Measurements from ENCODE around the gene NRG3. TPM values are rescaled to one million over a fixed set of nuclear protein-coding genes. Genes with fewer than 3 reads are reported as not detected.
A peak's percentile ranks its signal among the peaks of the same experiment; 100 is the strongest.

NRG3 gene
- total RNA-seq, 6 experiments from 2014 or later: not detected

GRCh38 chr10:82815680-82816079, 940.7 kb downstream of the NRG3 start:
- no peak for DNase-seq
- TF ChIP-seq CTCF (IDR thresholded peaks at IDR 0.05): no peak
- no peak overlapping the region for H3K4me3 Mint-ChIP-seq
- no peak overlapping the region for H3K27ac Mint-ChIP-seq
- no peaks in the 10 kb centered on the region for H3K9me3 Mint-ChIP-seq
- H3K27me3 Mint-ChIP-seq (ENCODE audit: insufficient read depth): no peaks in the 10 kb centered on the region
- no peaks in the 10 kb centered on the region for H3K36me3 Mint-ChIP-seq (ENCODE audit: low read depth)
- H3K4me1 Mint-ChIP-seq (ENCODE audit: low read depth): peaks cover 28% of the 10 kb centered on the region

- no peak for TF ChIP-seq CTCF (IDR thresholded peaks at IDR 0.05)
- Mint-ChIP-seq H3K9me3 (peaks cover 4% of the 10 kb centered on the region; the same call in 1 of the 2 replicates), H3K27me3 (ENCODE audit: insufficient read depth) (no peaks in the 10 kb centered on the region; the same call in 1 of the 2 replicates), H3K4me1 (ENCODE audit: low read depth) (peaks cover 27% of the 10 kb centered on the region), H3K36me3 (ENCODE audit: low read depth) (no peaks in the 10 kb centered on the region), H3K27ac (no peak overlapping the region), H3K4me3 (no peak overlapping the region)
- DNase-seq: no peak
Measured at GRCh38 chr10:82817676-82818422, 942.9 kb downstream of the NRG3 start.

- no peak for DNase-seq
- H3K4me1 Mint-ChIP-seq (ENCODE audit: low read depth): peaks cover 19% of the 10 kb centered on the region
- no peak for TF ChIP-seq CTCF (IDR thresholded peaks at IDR 0.05)
- H3K4me3 Mint-ChIP-seq: no peak overlapping the region
- H3K9me3 Mint-ChIP-seq: peaks cover 4% of the 10 kb centered on the region; the same call in 1 of the 2 replicates
- no peaks in the 10 kb centered on the region; the same call in 1 of the 2 replicates for H3K27me3 Mint-ChIP-seq (ENCODE audit: insufficient read depth)
- no peaks in the 10 kb centered on the region for H3K36me3 Mint-ChIP-seq (ENCODE audit: low read depth)
- H3K27ac Mint-ChIP-seq: no peak overlapping the region
Measured at GRCh38 chr10:82821043-82821442, 946.0 kb downstream of the NRG3 start.

GRCh38 chr10:82826132-82826531, 951.1 kb downstream of the NRG3 start:
- peak; percentile 97 for DNase-seq
- TF ChIP-seq CTCF (IDR thresholded peaks at IDR 0.05): no peak
- Mint-ChIP-seq H3K27me3 (ENCODE audit: insufficient read depth) (no peaks in the 10 kb centered on the region; the same call in 1 of the 2 replicates), H3K9me3 (peaks cover 2% of the 10 kb centered on the region; the same call in 1 of the 2 replicates), H3K36me3 (ENCODE audit: low read depth) (no peaks in the 10 kb centered on the region), H3K27ac (peak overlapping the region; percentile 85), H3K4me3 (peak overlapping the region; percentile 61), H3K4me1 (ENCODE audit: low read depth) (peaks cover 47% of the 10 kb centered on the region)

- H3K9me3 Mint-ChIP-seq: no peaks in the 10 kb centered on the region
- peaks cover 42% of the 10 kb centered on the region for H3K4me1 Mint-ChIP-seq (ENCODE audit: low read depth)
- no peak overlapping the region; the same call in 1 of the 2 replicates for H3K4me3 Mint-ChIP-seq
- DNase-seq: peak; percentile 4
- TF ChIP-seq CTCF (IDR thresholded peaks at IDR 0.05): no peak
- no peak overlapping the region for H3K27ac Mint-ChIP-seq
- no peaks in the 10 kb centered on the region for H3K36me3 Mint-ChIP-seq (ENCODE audit: low read depth)
- no peaks in the 10 kb centered on the region for H3K27me3 Mint-ChIP-seq (ENCODE audit: insufficient read depth)
Measured at GRCh38 chr10:82827901-82828300, 952.9 kb downstream of the NRG3 start.

Measured in HFFc6 (cell line).